MM.1S (cell line): Measurements from ENCODE around the gene AAMDC.
"Not testable (repeated sequence)": the region's sequence is repeated elsewhere in the genome, so short reads cannot be mapped to it uniquely, and the experiment has no call there.

Experiments
- DNase-seq: peaks from one replicate; pipeline ENCODE4 v3.0.0-alpha.2; 2015
- H2AFZ ChIP-seq: fragments of 300-600 bp; sonication (generic); 2 replicates; pipeline ENCODE4 v1.6.0; 2016; ENCODE audit warnings: antibody characterized with exemption, low read length
- H3F3A ChIP-seq: fragments of 300-600 bp; sonication (generic); 2 replicates; pipeline ENCODE4 v1.6.1; 2016; ENCODE audit warnings: mild to moderate bottlenecking, antibody characterized with exemption, low read length, moderate library complexity, mixed read lengths; ENCODE audit not compliant: insufficient read depth
- H3K27ac ChIP-seq: fragments of 300-600 bp; sonication (generic); 2 replicates; pipeline ENCODE4 v1.5.1; 2016; ENCODE audit warnings: mild to moderate bottlenecking, low read length
- H3K27me3 ChIP-seq: fragments of 300-600 bp; sonication (generic); replicated peaks from 2 replicates; pipeline ENCODE4 v1.6.0; 2016; ENCODE audit warnings: low read length; ENCODE audit not compliant: insufficient read depth
- H3K36me3 ChIP-seq: fragments of 300-600 bp; sonication (generic); replicated peaks from 2 replicates; pipeline ENCODE4 v1.6.1; 2016; ENCODE audit warnings: mild to moderate bottlenecking, low read length, mixed read lengths; ENCODE audit not compliant: insufficient read depth
- H3K4me1 ChIP-seq: fragments of 300-600 bp; sonication (generic); 2 replicates; pipeline ENCODE4 v1.6.1; 2016; ENCODE audit warnings: low read length, mixed read lengths
- H3K4me2 ChIP-seq: fragments of 300-600 bp; sonication (generic); 2 replicates; pipeline ENCODE4 v1.6.0; 2016; ENCODE audit warnings: low read depth, low read length
- H3K4me3 ChIP-seq: fragments of 300-600 bp; sonication (generic); 2 replicates; pipeline ENCODE4 v1.5.1; 2016; ENCODE audit warnings: low read length, mixed read lengths
- H3K79me2 ChIP-seq: fragments of 300-600 bp; sonication (generic); 2 replicates; pipeline ENCODE4 v1.6.1; 2016; ENCODE audit warnings: mixed run types, low read length, mixed read lengths
- H3K9ac ChIP-seq: fragments of 300-600 bp; sonication (generic); 2 replicates; pipeline ENCODE4 v1.6.1; 2016; ENCODE audit warnings: low read length, mixed read lengths
- H3K9me2 ChIP-seq: fragments of 300-600 bp; sonication (generic); replicated peaks from 2 replicates; pipeline ENCODE4 v1.6.1; 2016; ENCODE audit warnings: mild to moderate bottlenecking, low read length, mixed read lengths; ENCODE audit not compliant: insufficient read depth
- H3K9me3 ChIP-seq: fragments of 300-600 bp; sonication (generic); replicated peaks from 2 replicates; pipeline ENCODE4 v1.6.1; 2016; ENCODE audit warnings: mild to moderate bottlenecking, low read length, mixed read lengths; ENCODE audit not compliant: insufficient read depth
- H4K20me1 ChIP-seq: fragments of 300-600 bp; sonication (generic); 2 replicates; pipeline ENCODE4 v1.6.1; 2016; ENCODE audit warnings: mild to moderate bottlenecking, low read length, moderate library complexity, mixed read lengths; ENCODE audit not compliant: insufficient read depth
- EZH2 ChIP-seq: fragments of 300-600 bp; sonication (generic); optimal IDR thresholded peaks from 2 replicates; pipeline ENCODE3; 2017; ENCODE audit warnings: low read depth, mild to moderate bottlenecking, antibody characterized with exemption, low read length, mixed read lengths
- EZH2phosphoT487 ChIP-seq: fragments of 300-600 bp; sonication (generic); IDR thresholded peaks from 2 replicates; pipeline ENCODE4 v1.6.1; 2018; ENCODE audit warnings: antibody characterized with exemption, low read length
- TF ChIP-seq, protein P1 (sequence below): fragments of 300-600 bp; sonication (generic); IDR thresholded peaks from 2 replicates; pipeline ENCODE4 v1.5.1; 2016; ENCODE audit warnings: antibody characterized with exemption, low read length, mixed read lengths

AAMDC gene

DNA sequence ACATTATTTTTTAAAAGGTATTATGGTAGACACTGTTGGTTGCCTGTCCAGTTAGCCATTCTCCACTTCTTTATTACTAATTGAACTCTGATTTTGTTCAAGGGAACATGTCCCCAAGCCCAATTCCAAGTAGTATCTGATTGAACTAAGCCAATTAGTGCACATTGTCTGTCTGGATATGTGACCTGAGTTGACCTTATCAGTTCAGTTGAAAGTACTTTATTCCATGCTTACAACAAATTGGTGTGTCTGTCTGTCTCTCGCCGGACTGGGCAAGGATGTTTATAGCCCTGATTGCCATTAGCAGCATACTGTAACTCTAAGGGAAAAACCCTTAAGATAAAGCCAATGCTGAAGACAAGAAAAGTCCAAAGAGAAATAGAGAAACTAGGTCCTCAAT is 87.9 kb downstream of the AAMDC start:
- no peak overlapping the region for H3K4me3 ChIP-seq
- H3K79me2 ChIP-seq, result no peaks in the 10 kb centered on the region
- H3K9ac ChIP-seq, result no peak overlapping the region
- no peaks in the 10 kb centered on the region for H3K9me2 ChIP-seq
- no peak for DNase-seq
- no peak overlapping the region for H3K4me2 ChIP-seq
- no peaks in the 10 kb centered on the region for H3K9me3 ChIP-seq
- H3K4me1 ChIP-seq, result no peaks in the 10 kb centered on the region
- H3F3A ChIP-seq, result no peaks in the 10 kb centered on the region
- H3K36me3 ChIP-seq, result no peaks in the 10 kb centered on the region
- no peak overlapping the region for H3K27ac ChIP-seq
- no peaks in the 10 kb centered on the region for H4K20me1 ChIP-seq
- no peak for TF ChIP-seq EZH2
- no peak for TF ChIP-seq EZH2phosphoT487
- TF ChIP-seq, protein P1, sequence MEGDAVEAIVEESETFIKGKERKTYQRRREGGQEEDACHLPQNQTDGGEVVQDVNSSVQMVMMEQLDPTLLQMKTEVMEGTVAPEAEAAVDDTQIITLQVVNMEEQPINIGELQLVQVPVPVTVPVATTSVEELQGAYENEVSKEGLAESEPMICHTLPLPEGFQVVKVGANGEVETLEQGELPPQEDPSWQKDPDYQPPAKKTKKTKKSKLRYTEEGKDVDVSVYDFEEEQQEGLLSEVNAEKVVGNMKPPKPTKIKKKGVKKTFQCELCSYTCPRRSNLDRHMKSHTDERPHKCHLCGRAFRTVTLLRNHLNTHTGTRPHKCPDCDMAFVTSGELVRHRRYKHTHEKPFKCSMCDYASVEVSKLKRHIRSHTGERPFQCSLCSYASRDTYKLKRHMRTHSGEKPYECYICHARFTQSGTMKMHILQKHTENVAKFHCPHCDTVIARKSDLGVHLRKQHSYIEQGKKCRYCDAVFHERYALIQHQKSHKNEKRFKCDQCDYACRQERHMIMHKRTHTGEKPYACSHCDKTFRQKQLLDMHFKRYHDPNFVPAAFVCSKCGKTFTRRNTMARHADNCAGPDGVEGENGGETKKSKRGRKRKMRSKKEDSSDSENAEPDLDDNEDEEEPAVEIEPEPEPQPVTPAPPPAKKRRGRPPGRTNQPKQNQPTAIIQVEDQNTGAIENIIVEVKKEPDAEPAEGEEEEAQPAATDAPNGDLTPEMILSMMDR, result no peak
- H2AFZ ChIP-seq, result no peak overlapping the region
- H3K27me3 ChIP-seq, result no peaks in the 10 kb centered on the region

DNA sequence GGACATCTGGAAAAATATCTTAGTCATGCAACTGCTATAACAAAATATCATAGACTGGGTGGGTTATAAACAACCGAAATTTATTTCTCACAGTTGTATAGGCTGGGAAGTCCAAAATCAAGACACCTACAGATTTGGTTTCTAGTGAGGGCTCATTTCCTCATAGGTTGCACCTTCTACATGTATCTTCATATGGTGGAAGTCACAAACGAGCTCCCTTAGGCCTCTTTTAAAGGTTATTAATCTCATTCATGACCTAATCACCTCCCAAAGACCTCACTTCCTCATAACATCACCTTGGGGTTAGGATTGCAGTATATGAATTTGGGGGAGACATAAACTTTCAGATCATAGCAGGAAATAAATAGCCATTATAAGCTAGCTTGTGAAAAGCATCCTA is 88.3 kb downstream of the AAMDC start:
- no peak for TF ChIP-seq EZH2
- no peak overlapping the region for H3K27ac ChIP-seq
- no peaks in the 10 kb centered on the region for H3K27me3 ChIP-seq
- H3F3A ChIP-seq, result no peaks in the 10 kb centered on the region
- H4K20me1 ChIP-seq, result no peaks in the 10 kb centered on the region
- no peak for DNase-seq
- no peak overlapping the region for H2AFZ ChIP-seq
- no peaks in the 10 kb centered on the region for H3K79me2 ChIP-seq
- H3K36me3 ChIP-seq, result no peaks in the 10 kb centered on the region
- no peaks in the 10 kb centered on the region for H3K4me1 ChIP-seq
- no peaks in the 10 kb centered on the region for H3K9me2 ChIP-seq
- H3K9ac ChIP-seq, result no peak overlapping the region
- no peak overlapping the region for H3K4me3 ChIP-seq
- no peak overlapping the region for H3K4me2 ChIP-seq
- no peaks in the 10 kb centered on the region for H3K9me3 ChIP-seq

DNA sequence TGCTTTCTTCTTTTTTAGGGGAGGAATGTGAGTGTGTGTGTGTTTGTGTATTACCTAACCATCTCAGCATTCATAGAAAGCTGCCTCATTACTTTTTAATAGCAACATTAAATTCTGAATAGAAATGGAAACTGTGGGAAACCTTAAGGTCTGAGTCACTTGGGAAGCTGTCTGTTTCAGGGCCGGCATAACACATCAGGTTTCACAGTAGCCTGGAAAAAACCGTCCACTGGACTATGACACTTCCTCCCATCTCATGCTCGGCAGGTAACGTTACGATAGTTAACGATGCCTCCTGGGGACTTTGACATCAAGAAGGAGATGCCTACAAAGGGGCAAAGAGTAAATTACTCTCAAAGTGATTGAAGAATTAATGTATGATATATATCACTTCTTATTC is 89.9 kb downstream of the AAMDC start:
- not testable (repeated sequence) for H3K36me3 ChIP-seq, H3K27ac ChIP-seq, H3K9me3 ChIP-seq, H3F3A ChIP-seq, H3K27me3 ChIP-seq, H3K4me2 ChIP-seq, H3K79me2 ChIP-seq, H3K4me3 ChIP-seq, H3K9ac ChIP-seq, H2AFZ ChIP-seq, H3K9me2 ChIP-seq, DNase-seq, H3K4me1 ChIP-seq, H4K20me1 ChIP-seq

DNA sequence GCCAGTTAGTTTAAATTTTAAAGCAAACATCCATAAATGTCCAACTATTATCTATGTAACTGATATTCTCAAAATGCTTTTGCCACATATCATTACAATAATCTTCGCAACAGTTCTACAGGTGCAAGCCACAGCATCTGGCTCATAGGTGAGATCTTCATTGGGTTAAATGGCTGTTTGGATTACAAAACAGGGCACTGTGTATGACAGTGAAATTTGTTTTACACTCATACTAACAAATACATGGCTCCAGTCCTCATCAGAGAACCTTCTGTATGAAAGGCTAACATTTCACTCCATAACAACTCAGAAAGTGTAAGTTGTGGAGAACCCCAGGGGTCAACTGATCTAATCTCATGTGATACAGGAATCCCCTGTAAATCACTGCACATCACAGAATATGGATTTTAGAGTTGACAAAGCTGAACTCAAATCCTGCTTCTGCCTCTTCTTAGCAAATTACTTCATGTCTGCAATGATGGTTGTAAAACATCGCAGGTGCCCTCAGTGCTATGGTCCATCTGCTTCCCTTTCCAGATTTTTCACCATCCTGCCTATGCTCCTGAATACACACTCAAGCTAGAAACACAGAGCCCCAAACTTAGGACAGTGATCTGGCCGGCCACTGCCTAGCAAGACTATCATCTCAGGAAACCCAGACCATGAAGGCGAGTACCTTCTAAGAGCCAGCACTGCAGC is 92.8 kb downstream of the AAMDC start:
- not testable (repeated sequence) for H3K36me3 ChIP-seq, H3K4me2 ChIP-seq

DNA sequence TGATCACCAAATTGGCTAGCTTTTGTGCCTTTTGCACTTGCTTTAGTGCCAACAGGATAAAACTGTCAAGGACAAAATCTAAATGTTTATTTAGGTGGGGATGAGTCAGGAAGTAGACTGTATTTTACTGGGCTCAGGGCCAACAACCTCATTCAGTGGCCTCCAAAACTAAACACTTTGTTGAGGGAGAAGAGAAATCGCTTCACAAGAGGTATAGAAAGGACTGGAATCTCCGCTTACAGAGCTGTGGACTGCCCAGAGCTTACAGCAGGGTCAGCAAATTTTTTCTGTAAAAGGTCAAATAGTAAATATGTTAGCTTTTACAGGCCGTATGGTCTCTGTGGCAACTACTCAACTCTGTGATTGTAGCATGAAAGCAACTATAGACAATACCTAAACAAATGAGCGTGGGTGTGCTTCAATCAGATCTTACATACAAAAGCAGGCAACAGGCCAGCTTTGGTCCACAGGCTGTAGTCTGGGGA is 93.4 kb downstream of the AAMDC start:
- not testable (repeated sequence) for H3K27me3 ChIP-seq, H3K79me2 ChIP-seq, H3K27ac ChIP-seq, H3K4me1 ChIP-seq, H3K9me2 ChIP-seq, H3K9me3 ChIP-seq, H3K36me3 ChIP-seq, H2AFZ ChIP-seq, DNase-seq, H3K4me3 ChIP-seq, H3K9ac ChIP-seq, H3F3A ChIP-seq, H4K20me1 ChIP-seq, H3K4me2 ChIP-seq

More for the DNA sequence above, 92.8 kb downstream of the AAMDC start:
- H3K27me3 ChIP-seq, H3F3A ChIP-seq, H3K79me2 ChIP-seq, H4K20me1 ChIP-seq, DNase-seq, H2AFZ ChIP-seq, H3K9ac ChIP-seq, H3K9me3 ChIP-seq, H3K4me3 ChIP-seq, H3K27ac ChIP-seq, H3K9me2 ChIP-seq, H3K4me1 ChIP-seq: not testable (repeated sequence)

DNA sequence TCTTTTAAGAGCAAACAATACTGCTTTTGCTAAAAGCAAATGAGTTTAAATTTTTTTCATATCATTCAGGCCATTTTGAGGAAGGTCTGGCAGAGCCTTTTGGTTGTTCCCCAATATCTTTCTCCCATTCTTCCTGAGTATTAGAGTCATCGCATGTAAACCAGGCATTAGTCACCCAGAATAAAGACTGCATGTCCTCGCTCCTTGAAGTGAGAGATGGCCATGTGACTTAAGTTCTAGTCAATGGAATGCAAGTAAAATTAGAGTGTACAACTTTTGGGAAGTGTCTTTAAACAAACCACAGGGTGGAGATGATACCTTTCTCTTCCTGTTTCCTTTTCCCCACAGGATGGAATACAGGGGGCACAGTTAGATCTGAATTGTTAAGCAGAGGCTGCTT is 96.8 kb downstream of the AAMDC start:
- H3K36me3 ChIP-seq, H3K79me2 ChIP-seq, H4K20me1 ChIP-seq, H3K9me2 ChIP-seq, DNase-seq, H3K4me1 ChIP-seq, H3K4me2 ChIP-seq, H3K27me3 ChIP-seq, H2AFZ ChIP-seq, H3F3A ChIP-seq, H3K4me3 ChIP-seq, H3K27ac ChIP-seq, H3K9me3 ChIP-seq, H3K9ac ChIP-seq: not testable (repeated sequence)
